HG02623 (cell line): ENCODE measurements around the gene IGFLR1.
A peak's percentile ranks its signal among the peaks of the same experiment; 100 is the strongest.

Experiments
- ATAC-seq: cut with Tn5 transposase; IDR thresholded peaks from one replicate; pipeline ENCODE4 v1.9.1; 2021; ENCODE audit warnings: moderate library complexity; ENCODE audit not compliant: unreplicated experiment

Gene IGFLR1

DNA sequence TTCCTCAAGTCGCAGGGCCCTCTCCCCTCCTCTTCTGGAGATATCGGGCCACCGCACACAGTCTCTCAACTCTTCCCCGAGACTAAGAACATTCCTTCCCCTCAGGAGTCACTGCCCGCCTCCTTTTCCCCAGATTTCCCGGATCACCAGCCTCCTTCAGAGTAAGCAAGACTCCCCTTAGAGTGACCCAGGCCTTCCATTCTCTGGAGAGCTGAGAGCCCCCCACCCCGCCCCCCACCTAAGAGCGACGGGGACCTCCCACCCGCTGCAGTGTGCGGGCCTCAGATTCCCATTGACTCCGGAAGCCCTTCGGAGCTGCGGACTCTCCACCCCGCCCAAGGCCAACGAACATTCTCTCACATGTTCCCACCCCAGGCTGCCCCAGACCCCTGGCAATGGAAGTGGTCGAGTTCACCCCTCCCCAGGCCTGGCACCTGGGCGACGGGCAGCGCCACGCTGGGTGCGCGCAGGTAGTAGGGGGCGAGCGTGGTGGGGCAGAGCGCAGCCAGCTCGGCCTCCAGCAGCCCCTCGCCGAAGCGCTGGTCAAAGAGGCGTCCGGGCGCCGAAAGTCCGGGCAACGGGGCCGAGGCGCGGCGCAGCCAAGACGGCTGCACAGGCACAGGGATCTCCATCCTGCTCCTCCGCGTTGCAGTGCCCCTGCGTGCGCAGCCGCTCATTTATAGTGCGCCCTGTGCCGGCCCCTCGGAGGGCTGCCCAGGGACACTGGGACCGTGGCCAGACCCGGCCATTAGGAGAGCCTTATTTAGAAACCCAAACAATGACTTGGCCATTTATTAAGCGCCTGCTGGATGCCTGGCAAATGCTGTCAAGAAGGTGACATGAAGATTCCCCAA, 14.4 kb upstream of the IGFLR1 start, which contains the start of gene HSPB6:
HSPB6 (minus strand) TSS at position 653 of the 854 bp plus-strand sequence; CDS start at position 632, 21 bp downstream.
- ATAC-seq, result no peak

DNA sequence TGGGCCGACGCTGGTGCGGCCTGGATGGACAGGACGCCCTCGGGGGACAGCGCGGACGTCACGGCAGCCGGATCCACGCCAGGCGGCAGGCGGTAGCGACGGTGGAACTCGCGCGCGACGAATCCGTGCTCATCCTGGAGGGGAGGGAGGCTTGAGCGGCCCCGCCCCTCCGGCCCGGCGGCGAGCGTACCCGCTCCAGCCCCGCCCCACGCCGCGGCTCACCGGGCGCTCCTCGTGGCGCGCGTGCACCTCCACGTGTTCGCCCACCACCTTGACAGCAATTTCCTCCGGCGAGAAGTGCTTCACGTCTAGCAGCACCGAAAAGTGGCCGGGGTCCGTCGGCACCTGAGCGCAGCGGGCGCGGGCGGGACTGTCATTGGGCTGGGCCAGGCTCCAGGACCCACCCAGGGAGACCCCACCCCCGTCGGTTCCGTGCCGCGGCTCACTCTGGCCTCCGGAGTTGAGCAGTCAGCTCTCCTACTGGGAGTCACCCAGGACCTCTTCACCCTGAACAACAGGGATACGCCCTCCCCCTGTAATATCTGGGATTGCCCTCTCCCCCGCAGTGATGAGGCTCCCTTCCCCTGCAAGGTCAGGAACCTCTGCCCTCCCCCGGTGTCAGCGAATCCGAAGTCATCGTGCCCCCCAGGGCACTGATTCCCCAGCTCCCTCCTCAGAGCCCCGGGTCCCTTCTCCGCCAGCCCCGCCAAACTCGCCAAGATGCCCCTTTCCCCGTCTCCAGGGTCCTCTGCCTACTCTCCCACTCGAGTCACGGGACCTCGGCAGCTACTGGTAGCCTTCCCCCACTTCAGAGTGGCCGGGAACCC, 13.5 kb upstream of the IGFLR1 start:
- no peak for ATAC-seq

DNA sequence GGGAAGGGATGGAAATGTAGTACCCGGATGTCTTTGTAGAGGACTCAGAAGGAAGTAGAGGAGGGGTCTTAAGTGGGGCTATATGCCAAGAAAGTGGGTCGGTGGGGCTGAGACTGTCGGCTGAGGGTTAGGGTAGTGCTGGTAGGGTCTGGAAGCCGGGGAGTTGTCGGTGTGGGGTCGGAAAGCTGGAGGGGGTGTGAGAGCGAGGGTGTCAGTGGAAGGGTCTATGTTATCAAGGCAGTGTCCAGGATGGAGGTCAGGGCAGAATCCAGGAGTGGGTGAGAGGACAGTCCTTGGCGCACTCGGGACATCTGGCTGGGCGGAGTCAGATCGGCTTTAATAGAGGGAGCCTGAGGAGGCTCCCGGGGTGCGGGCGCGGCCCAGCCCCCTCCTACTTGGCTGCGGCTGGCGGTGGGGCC, 12.9 kb upstream of the IGFLR1 start:
- no peak for ATAC-seq

DNA sequence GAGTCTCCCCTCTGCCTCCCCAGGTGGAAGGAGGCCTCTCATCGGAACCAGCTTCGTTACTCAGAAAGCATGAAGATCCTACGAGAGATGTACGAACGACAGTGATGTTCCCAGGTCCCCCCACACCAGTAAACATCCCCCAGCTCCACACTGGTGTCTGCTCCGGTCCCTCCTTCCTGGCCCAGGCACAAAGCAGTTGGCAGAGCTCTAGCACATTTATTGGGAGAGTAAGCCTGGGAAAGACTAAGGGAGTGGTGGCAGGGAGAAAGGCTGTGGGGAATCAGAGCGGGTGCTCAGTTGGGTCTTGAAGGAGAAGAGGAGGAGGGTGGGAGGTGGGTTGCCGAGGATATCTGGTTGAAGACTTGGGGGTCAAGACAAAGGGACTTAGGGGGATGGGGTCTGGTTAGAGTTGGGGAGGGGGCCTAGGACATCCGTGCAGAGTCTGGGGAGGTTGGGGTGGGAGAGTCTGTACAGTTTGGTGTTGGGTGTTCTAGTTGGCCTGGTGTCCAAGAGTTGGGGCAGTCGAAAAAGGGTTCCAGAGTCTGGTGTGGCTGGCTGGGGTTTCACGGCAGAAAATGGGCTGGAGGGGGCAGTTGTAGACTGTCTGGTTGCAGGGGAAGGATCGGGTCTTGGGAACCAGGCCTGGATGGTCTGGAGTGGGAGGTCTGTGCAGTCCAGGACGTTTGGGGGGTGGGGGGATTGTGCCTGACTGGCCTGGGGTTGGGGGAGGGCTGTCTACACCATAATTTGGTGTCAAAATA, 12.3 kb upstream of the IGFLR1 start:
- ATAC-seq, result no peak

DNA sequence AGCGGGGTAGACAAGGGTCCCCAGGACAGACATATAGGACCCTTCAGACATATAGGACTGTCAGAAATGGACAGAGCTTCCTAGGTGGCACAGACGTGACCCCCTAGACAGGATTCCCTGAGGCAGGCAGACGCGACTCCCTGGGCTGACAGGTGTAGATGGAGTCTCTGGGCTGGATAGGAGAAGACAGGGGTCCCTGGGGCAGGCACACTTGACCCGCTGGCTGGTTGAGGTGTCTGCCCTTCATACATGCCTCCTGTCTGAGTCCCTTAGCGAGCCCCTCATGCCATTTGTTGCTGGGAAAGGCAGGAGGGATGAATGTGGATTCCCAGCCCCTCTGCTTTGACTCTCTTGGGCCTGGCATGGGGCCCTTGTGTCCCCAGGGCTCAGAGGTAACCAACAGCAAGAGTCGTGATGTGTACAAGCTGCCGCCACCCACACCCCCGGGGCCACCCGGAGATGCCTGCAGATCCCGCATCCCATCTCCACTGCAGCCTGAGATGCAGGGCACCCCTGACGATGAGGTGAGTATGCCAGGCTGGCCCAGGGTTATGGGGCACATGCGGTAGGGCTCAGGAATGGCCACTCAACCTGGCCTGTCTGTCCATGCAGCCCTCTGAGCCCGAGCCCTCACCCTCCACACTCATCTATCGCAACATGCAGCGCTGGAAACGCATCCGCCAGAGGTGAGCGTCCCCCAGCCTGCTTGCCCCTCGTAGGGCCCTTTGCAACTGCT, 11.6 kb upstream of the IGFLR1 start:
- no peak for ATAC-seq

DNA sequence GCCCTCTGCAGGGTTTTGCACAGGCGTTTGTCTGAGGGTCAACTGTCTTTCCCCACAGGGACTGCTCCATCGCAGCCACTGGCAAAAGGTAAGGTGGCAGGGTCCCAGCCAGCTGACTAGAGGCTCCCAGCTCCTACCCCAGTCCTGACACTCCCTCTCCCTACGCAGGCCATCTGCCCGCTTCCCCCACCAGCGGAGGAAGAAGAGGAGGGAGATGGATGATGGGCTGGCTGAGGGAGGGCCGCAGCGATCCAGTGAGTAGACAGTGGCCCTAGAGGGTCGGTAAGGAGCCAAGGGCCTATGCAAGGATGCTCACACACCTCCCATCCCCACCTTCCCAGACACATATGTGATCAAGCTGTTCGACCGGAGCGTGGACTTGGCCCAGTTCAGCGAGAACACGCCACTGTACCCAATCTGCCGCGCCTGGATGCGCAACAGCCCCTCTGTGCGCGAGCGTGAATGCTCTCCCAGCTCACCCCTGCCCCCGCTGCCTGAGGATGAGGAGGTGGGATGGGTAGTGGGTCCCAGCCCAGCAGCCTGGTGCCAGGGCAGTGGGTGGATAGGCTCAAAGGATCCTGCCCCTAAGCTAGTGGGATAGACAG, 10.6 kb upstream of the IGFLR1 start:
- no peak for ATAC-seq

DNA sequence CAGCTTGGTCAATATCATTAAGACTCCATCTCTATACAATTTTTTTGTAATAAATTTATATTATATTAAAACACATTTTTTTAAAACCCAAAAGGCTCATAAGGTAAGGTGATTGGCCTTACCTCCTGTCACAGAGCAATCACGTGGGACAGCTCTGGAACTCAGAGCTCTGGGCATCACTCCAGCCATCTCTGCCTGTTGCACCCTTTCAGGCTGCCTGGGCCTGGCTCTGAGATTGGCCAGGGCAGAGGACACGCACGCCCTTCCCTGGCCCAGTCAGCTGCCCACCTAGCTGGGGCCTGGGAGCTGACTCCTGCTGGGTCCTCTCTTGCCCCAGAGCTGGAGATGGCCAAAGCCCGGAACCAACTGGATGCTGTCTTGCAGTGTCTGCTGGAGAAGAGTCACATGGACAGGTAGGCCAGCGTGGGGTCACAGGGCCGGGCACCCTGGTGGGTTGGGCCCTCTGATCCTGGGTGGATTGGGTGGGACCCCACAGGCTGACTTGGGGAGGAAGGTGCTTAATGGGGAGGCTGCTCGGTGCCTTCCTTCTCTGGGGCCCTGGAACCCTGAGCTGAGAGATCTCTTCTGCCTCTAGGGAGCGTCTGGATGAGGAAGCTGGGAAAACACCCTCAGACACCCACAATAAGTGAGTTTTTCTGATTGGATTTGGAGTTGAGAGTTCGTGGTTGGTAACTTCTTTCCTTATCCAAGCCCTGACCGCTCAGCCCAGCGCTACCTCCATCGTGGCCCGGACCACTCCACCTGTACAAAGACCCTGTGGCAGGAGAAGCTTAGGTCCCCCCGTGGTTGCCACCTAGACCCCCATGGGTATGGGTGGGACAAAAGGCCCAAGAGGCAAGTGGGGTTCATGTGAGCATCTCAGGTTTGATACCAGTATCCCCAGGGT, 9.8 kb upstream of the IGFLR1 start:
- ATAC-seq, result no peak

DNA sequence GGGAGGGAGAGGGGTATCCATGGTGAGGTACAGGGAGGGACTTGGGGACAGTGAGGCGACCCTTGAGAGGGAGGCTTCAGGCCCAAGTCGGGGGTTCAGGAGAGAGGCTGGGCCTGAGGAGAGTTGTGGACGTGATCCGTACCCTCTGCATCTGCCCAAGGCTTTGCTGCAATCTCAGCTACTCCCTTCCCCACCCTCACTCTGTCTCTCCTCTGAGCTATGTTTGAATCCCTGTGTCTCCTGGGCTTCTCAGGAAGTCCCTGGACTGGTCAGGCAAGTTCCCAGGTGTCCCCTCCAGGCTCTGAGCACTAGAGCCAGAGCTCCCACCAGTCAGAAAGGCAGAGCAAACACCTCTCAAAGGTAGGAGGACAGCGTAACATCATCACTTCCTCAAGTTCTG, 7.9 kb upstream of the IGFLR1 start:
- ATAC-seq, result no peak

DNA sequence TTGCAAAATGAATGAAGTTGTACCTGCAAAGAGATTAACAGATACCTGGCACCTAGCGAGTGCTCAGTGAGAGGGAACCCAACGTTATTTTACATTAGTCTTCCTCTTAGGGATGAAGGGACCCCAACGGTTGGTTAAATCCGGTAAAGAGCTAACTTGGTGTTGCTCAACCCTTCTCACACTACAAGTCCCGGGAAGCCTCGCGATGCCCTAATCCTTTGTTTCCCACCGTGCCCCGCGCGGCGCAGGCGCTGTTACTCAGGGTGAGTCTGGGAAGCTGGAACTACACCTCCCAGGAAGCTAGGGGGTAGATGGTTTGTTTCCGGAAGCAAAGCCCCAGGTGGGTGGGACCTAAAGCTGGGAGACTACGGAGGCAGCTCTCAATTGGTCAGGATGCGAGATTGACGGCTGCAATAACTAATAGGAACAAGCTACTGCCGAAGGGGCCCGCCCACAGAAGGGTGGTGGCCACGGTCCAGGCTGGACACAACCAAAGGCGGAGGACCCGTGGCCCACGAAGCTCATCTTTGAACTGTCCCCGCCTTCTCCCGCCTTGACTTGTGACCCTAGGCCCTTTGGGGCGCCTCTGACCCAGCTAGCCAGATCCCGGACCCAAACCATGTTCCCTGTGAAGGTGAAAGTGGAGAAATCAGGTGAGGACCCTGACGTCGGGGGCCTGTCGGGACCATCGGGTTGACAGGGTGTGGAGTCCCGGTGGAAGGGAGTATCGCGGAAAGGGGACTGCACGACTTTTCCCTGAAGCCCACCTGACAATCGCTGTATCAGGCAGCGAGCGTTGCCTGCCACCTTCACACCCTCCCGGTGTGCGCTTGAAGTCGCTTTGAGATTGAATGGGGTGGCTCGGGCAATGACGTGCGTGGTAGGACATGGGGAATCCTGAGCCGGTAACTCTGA, 6.1 kb upstream of the IGFLR1 start, which contains the start of gene LIN37:
LIN37 (plus strand) TSS at position 471 of the 915 bp plus-strand sequence; CDS start at position 620, 149 bp downstream.
- peak; percentile 68 for ATAC-seq

DNA sequence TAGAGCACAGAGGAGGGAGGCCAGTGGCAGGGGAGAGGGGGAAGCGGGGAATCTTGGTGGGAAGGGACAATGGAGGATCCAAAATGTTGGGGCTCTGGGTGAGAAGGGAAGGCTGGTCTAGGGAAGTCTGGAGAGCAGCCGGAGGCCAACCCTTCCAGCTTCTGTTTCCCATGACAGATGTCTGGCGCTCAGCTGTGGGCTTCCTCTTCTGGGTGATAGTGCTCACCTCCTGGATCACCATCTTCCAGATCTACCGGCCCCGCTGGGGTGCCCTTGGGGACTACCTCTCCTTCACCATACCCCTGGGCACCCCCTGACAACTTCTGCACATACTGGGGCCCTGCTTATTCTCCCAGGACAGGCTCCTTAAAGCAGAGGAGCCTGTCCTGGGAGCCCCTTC, 4.3 kb upstream of the IGFLR1 start:
- no peak for ATAC-seq

DNA sequence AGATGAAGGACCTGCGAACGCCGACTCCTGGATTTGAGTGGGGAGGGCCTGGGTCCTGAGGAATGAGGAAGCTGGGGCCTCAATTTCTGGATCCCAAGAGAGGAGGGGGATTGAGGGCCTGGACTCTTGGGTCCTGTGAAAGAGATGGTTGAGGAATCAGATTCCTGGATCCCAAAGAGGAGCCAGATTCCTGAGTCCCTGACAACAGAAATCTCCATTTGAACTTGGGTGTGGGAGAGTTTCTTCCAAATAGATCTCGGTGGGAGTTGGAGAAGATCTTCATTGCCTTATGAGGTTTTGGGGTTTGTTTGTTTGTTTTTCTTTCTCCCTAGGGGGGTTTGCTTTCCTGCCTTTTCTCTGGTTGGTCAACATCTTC, 3.8 kb upstream of the IGFLR1 start:
- no peak for ATAC-seq

DNA sequence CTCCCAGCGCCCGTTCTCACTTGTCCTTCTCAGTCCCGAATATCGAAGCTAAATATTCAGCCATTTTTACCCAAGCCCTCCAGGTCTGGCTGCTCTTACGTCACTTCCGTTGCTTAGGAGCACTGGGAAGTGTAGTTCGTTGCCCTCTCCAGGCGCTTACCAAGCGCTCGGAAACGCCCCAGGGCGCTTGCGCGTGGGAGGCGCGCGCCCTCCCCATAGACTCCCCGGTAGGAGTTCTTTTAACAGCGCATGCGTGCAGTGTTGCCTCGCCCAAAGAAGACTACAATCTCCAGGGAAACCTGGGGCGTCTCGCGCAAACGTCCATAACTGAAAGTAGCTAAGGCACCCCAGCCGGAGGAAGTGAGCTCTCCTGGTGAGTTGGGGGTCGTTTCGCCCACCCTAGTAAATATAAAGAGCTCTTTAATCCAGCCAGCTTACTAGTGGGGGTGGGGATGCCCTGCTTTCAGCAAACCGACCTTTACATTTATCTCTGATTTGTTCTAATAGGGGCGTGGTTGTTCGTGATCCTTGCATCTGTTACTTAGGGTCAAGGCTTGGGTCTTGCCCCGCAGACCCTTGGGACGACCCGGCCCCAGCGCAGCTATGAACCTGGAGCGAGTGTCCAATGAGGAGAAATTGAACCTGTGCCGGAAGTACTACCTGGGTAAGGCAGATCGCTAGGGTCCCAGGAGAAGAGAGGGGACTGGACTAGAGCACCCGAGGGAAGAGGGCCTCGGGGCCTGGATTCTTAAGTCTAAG, 3.3 kb upstream of the IGFLR1 start, which contains the start of the genes PSENEN and U2AF1L4:
PSENEN (plus strand) TSS at position 324 of the 759 bp plus-strand sequence; CDS start at position 604, 280 bp downstream.
U2AF1L4 (minus strand) TSS at position 91 of the 759 bp plus-strand sequence; CDS start at position 64, 27 bp downstream.
- peak; percentile 37 for ATAC-seq

DNA sequence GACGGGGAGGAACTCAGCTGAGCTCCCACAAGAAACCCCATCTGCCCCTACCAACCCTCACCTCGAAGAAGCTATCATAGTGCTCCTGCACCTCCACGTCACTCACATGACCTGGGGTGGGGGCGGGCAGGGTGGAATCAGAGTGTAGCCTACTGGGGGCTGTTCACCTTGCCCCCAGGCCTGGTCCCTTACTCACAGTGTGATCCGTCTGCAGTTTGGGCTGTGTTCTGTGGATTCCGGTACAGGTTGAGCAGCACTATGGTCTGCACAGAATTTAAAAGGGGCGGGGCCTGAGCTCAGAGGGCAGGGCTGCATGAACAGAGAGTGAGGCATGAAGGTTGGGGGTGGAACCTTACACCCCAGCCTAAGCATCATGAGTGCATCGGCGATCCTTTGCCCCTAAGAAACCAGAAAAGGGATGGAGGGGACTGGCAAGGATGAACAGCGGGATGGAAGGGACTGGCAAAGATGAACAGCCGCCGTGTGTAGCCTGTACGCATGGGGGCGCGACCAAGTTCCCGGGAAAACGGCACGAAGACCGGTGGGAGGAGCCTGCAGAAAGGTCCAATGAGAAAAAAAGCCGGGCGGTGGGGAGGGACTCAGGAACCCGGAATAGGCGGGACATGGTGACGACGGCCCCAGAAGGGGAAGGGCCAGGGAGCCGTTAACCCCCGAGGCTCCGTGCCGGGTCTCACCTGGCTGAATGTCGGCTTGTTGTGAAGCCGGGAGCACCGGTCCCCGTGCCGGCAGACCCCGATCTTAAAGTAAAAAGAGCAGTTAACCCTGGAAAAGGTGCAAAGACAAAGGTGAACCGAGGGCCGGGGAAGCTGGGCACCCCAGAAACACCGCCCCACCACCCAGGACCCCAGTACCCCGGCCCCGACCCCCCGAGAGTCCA, 2.4 kb upstream of the IGFLR1 start:
- peak; percentile 29 for ATAC-seq

DNA sequence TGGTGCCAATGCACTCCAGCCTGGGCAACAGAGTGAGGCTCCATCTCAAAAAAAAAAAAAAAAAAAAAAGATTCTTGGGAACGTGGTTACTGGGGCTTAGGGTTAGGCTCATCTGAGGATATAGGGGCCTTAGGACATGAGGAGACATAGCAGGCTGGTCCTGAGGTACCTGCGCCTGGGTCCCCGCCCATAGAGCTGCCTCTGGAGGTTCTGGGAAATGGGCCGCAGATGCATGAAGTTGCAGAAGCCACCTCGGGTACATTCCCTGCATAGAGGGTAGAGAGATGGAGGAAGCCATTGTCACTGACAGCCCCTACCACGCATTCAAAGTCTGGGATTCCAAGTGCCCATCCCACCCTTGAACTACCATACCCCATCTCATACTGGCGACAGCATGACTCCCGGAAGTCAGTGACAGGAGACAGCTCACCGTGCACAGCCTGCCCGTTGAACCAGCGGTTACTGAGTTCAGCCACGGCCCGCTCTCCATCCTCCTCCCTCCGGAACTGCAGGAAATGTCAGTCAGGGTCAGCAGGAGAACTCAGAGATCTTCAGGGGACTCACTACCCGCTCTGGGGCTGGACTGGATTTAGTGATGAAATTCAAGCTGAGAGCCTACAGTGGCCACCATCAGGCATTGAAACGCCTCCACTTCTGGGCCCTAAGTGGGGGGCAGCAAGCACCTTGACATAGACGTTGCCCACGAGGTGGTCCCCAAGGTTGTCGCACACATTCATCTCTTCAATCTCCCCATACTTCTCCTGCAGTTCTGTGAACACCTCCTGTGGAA, 1.6 kb upstream of the IGFLR1 start:
- no peak for ATAC-seq

DNA sequence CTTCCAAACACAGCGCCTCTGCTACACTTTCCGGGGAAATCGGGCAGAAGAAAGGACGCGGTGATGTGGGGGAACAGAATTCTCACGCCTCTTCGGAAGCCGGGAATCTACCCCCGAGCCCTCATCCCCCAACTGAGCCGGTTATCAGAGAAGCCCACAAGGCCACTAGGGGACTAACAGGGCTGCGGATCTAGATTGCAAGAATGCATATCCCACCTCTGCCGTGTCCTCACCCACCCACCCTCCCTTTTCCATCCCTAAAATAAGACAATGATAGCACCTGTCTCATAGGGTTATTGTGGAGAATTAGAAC, 1.1 kb downstream of the IGFLR1 start:
- no peak for ATAC-seq
